Measurements from ENCODE around the gene SPDEF. TPM values are rescaled to one million over a fixed set of nuclear protein-coding genes. Genes with fewer than 3 reads are reported as not detected.

SPDEF gene
- total and polyA plus RNA-seq, 2 of the 13 experiments (the other 11 are each of a cell fraction or from before 2014, with no cell fraction given) = not detected

DNA sequence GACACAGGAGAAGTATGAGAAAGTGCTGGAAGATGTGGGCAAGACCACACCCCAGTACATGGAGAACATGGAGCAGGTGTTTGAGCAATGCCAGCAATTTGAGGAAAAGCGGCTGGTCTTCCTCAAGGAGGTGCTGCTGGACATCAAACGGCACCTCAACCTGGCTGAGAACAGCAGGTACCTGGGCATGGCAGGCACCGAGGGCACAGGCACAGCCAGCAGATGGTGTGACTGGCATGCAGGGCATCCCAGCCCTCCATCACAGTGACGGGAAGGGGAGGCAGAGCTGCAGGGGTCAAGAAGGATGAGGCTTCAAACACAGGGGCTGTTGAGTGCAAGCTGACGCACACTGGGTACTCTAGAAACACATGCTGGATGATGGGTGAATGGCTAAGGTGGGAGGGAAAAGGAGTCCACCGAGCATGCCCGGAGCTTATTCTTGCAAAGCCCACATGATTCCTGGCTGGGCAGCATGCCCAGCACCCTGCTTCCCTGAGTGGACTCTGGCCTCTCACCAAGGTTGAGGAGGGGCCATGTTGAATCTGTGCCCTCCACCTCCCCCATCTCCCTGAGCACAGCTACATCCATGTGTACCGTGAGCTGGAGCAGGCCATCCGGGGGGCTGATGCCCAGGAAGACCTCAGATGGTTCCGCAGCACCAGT lies 26.3 kb downstream of the SPDEF start (continued):
- TF ChIP-seq, protein P1, sequence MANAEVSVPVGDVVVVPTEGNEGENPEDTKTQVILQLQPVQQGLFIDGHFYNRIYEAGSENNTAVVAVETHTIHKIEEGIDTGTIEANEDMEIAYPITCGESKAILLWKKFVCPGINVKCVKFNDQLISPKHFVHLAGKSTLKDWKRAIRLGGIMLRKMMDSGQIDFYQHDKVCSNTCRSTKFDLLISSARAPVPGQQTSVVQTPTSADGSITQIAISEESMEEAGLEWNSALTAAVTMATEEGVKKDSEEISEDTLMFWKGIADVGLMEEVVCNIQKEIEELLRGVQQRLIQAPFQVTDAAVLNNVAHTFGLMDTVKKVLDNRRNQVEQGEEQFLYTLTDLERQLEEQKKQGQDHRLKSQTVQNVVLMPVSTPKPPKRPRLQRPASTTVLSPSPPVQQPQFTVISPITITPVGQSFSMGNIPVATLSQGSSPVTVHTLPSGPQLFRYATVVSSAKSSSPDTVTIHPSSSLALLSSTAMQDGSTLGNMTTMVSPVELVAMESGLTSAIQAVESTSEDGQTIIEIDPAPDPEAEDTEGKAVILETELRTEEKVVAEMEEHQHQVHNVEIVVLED (CRISPR knock-in tag; IDR thresholded peaks at IDR 0.05; ENCODE audit: borderline replicate concordance) = no peak
- TF ChIP-seq, protein P2, sequence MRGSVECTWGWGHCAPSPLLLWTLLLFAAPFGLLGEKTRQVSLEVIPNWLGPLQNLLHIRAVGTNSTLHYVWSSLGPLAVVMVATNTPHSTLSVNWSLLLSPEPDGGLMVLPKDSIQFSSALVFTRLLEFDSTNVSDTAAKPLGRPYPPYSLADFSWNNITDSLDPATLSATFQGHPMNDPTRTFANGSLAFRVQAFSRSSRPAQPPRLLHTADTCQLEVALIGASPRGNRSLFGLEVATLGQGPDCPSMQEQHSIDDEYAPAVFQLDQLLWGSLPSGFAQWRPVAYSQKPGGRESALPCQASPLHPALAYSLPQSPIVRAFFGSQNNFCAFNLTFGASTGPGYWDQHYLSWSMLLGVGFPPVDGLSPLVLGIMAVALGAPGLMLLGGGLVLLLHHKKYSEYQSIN (CRISPR knock-in tag; IDR thresholded peaks at IDR 0.05; ENCODE audit: borderline replicate concordance) = no peak
- TF ChIP-seq, protein P3, sequence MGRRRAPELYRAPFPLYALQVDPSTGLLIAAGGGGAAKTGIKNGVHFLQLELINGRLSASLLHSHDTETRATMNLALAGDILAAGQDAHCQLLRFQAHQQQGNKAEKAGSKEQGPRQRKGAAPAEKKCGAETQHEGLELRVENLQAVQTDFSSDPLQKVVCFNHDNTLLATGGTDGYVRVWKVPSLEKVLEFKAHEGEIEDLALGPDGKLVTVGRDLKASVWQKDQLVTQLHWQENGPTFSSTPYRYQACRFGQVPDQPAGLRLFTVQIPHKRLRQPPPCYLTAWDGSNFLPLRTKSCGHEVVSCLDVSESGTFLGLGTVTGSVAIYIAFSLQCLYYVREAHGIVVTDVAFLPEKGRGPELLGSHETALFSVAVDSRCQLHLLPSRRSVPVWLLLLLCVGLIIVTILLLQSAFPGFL (CRISPR knock-in tag; IDR thresholded peaks at IDR 0.05) = no peak
- TF ChIP-seq ZFP41 (CRISPR knock-in tag; IDR thresholded peaks at IDR 0.05; ENCODE audit: borderline replicate concordance) (no peak), MEIS2 (CRISPR knock-in tag; IDR thresholded peaks at IDR 0.05) (no peak), HNF4A (CRISPR knock-in tag; IDR thresholded peaks at IDR 0.05) (peak; percentile 37), MEF2D (CRISPR knock-in tag; IDR thresholded peaks at IDR 0.05) (no peak), EHMT2 (IDR thresholded peaks at IDR 0.05; ENCODE audit: borderline replicate concordance, low read depth, low read length) (no peak), ZNF143 (CRISPR knock-in tag; IDR thresholded peaks at IDR 0.05) (no peak), KLF9 (CRISPR knock-in tag; IDR thresholded peaks at IDR 0.05; ENCODE audit: low read depth) (no peak), ZNF749 (CRISPR knock-in tag; IDR thresholded peaks at IDR 0.05; ENCODE audit: borderline replicate concordance) (no peak), ADNP (CRISPR knock-in tag; IDR thresholded peaks at IDR 0.05) (no peak), ZSCAN21 (CRISPR knock-in tag; IDR thresholded peaks at IDR 0.05; ENCODE audit: borderline replicate concordance) (no peak), CHCHD3 (CRISPR knock-in tag; IDR thresholded peaks at IDR 0.05) (no peak), ZMYM2 (CRISPR knock-in tag; IDR thresholded peaks at IDR 0.05) (no peak), ZNF543 (CRISPR knock-in tag; IDR thresholded peaks at IDR 0.05) (no peak), CHD4 (IDR thresholded peaks at IDR 0.05; ENCODE audit: borderline replicate concordance, low read length) (no peak), NRL (CRISPR knock-in tag; IDR thresholded peaks at IDR 0.05; ENCODE audit: borderline replicate concordance) (0 out of 2 replicates have a peak, but pooled peaks have one; percentile 3)
- TF ChIP-seq, protein P4, sequence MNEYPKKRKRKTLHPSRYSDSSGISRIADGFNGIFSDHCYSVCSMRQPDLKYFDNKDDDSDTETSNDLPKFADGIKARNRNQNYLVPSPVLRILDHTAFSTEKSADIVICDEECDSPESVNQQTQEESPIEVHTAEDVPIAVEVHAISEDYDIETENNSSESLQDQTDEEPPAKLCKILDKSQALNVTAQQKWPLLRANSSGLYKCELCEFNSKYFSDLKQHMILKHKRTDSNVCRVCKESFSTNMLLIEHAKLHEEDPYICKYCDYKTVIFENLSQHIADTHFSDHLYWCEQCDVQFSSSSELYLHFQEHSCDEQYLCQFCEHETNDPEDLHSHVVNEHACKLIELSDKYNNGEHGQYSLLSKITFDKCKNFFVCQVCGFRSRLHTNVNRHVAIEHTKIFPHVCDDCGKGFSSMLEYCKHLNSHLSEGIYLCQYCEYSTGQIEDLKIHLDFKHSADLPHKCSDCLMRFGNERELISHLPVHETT (CRISPR knock-in tag; conservative IDR thresholded peaks at IDR 0.05) = no peak
- TF ChIP-seq, protein P5, sequence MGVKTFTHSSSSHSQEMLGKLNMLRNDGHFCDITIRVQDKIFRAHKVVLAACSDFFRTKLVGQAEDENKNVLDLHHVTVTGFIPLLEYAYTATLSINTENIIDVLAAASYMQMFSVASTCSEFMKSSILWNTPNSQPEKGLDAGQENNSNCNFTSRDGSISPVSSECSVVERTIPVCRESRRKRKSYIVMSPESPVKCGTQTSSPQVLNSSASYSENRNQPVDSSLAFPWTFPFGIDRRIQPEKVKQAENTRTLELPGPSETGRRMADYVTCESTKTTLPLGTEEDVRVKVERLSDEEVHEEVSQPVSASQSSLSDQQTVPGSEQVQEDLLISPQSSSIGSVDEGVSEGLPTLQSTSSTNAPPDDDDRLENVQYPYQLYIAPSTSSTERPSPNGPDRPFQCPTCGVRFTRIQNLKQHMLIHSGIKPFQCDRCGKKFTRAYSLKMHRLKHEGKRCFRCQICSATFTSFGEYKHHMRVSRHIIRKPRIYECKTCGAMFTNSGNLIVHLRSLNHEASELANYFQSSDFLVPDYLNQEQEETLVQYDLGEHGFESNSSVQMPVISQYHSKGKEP (CRISPR knock-in tag; IDR thresholded peaks at IDR 0.05) = no peak
- TF ChIP-seq, protein P6, sequence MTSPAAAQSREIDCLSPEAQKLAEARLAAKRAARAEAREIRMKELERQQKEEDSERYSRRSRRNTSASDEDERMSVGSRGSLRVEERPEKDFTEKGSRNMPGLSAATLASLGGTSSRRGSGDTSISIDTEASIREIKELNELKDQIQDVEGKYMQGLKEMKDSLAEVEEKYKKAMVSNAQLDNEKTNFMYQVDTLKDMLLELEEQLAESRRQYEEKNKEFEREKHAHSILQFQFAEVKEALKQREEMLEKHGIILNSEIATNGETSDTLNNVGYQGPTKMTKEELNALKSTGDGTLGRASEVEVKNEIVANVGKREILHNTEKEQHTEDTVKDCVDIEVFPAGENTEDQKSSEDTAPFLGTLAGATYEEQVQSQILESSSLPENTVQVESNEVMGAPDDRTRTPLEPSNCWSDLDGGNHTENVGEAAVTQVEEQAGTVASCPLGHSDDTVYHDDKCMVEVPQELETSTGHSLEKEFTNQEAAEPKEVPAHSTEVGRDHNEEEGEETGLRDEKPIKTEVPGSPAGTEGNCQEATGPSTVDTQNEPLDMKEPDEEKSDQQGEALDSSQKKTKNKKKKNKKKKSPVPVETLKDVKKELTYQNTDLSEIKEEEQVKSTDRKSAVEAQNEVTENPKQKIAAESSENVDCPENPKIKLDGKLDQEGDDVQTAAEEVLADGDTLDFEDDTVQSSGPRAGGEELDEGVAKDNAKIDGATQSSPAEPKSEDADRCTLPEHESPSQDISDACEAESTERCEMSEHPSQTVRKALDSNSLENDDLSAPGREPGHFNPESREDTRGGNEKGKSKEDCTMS (CRISPR knock-in tag; conservative IDR thresholded peaks at IDR 0.05) = no peak

Data from HepG2 (cell line).